ENCODE results near the gene CIDEC.
"Not testable (repeated sequence)": the region's sequence is repeated elsewhere in the genome, so short reads cannot be mapped to it uniquely, and the experiment has no call there.

The CIDEC gene

DNA sequence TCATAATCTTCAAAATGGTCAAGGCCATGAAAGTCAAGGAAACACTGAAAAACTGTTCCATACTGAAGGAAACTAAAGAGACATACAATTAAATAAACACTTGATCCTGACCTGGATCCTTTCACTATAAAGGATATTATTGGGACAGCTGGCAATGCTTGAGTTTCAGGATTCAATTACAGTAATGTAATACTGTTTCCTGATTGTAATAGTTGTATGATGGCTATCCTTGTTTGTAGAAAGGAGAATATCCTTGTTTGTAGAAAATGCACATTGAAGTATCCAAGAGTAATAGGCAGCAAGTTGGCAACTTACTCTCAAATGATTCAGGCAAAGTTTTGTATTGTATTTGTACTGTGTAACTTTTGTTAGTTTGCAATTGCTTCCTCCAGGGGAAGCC lies 4.6 kb downstream of the CIDEC start:
- DNase-seq (ENCODE audit: low read depth, low spot score): no peak
- Histone ChIP-seq H3K4me3 (no peak overlapping the region), H3K9me3 (ENCODE audit: low read depth, low read length) (no peaks in the 10 kb centered on the region), H3K9ac (ENCODE audit: insufficient read length) (no peak overlapping the region), H3K36me3 (ENCODE audit: insufficient read depth, low read length) (no peaks in the 10 kb centered on the region), H3K27ac (no peak overlapping the region)
- no peak for TF ChIP-seq POLR2AphosphoS5 (IDR thresholded peaks at IDR 0.05; ENCODE audit: borderline replicate concordance, low read depth, low read length)
- no peak for TF ChIP-seq FOXP2 (optimal IDR thresholded peaks at IDR 0.05; ENCODE audit: control extremely low read depth, extremely low read length, insufficient read depth)
- no peak for TF ChIP-seq EZH2 (IDR thresholded peaks at IDR 0.05)

DNA sequence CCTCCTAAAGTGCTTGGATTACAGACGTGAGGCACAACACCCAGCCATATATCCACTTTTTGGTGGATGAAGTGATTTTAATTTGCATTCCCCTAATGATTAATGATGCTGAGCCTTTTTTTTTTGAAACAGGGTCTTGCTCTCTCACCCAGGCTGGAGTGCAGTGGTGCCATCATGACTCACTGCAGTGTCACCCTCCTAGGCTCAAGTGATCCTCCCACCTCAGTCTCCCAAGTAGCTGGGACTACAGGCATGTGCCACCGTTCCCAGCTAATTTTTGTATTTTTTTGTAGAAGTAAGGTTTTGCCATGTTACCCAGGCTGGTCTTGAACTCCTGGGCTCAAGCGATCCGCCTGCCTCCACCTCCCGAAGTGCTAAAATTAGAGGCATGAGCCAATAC lies 8.0 kb downstream of the CIDEC start:
- H3K27ac ChIP-seq; H3K9ac ChIP-seq (ENCODE audit: insufficient read length); DNase-seq (ENCODE audit: low read depth, low spot score); H3K9me3 ChIP-seq (ENCODE audit: low read depth, low read length); H3K36me3 ChIP-seq (ENCODE audit: insufficient read depth, low read length); H3K4me3 ChIP-seq: not testable (repeated sequence)

- Histone ChIP-seq H3K4me3 (no peak overlapping the region), H3K9ac (ENCODE audit: insufficient read length) (no peak overlapping the region), H3K27ac (no peak overlapping the region; the same call in 1 of the 2 replicates), H3K9me3 (ENCODE audit: low read depth, low read length) (no peaks in the 10 kb centered on the region), H3K36me3 (ENCODE audit: insufficient read depth, low read length) (no peaks in the 10 kb centered on the region)
- TF ChIP-seq FOXP2 (optimal IDR thresholded peaks at IDR 0.05; ENCODE audit: control extremely low read depth, extremely low read length, insufficient read depth): no peak
- no peak for TF ChIP-seq POLR2AphosphoS5 (IDR thresholded peaks at IDR 0.05; ENCODE audit: borderline replicate concordance, low read depth, low read length)
- TF ChIP-seq EZH2 (IDR thresholded peaks at IDR 0.05): no peak
- DNase-seq (ENCODE audit: low read depth, low spot score): no peak
Observed at GRCh38 chr3:9870978-9871377, 9.1 kb downstream of the CIDEC start.

DNA sequence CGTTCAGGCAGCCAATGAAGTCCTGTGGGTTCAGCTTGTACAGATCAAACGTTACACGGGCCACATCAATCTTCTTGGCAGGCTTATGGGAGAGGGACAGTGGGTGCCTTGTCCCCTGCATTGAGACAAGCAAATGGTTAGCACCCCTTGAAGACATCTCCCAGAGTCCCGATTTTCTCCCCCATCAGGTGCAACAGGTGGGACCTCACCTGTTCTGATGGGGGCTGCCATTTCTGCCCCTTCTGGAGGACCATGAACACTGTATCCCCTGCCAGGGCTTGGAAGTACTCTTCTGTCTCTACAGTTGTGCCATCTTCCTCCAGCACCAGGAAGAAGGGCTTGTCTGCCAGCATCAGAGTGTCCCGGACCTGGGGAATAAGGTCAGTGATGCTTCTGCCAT lies 10.1 kb downstream of the CIDEC start:
- no peak for TF ChIP-seq FOXP2 (optimal IDR thresholded peaks at IDR 0.05; ENCODE audit: control extremely low read depth, extremely low read length, insufficient read depth)
- no peak for TF ChIP-seq POLR2AphosphoS5 (IDR thresholded peaks at IDR 0.05; ENCODE audit: borderline replicate concordance, low read depth, low read length)
- no peak for TF ChIP-seq EZH2 (IDR thresholded peaks at IDR 0.05)
- no peak for DNase-seq (ENCODE audit: low read depth, low spot score)
- H3K9ac ChIP-seq (ENCODE audit: insufficient read length): no peak overlapping the region

DNA sequence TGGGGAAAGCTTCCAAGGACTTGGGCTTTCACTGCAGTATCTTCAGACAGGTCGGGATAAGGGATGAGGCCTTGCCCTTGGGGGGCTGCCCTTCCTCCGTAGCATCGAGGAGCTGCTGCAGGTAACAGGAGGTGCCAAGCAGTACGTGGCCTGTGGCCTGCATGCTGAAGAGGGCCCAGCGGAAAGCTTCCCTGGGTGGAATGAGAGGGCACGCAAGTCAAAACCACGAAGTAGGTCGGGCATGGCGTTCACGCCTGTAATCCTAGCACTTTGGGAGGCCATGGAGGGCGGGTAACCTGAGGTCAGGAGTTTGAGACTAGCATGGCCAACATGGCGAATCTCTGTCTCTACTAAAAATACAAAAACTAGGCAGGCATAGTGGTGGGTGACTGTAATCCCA lies 12.9 kb downstream of the CIDEC start:
- Histone ChIP-seq H3K9me3 (ENCODE audit: low read depth, low read length) (no peaks in the 10 kb centered on the region), H3K9ac (ENCODE audit: insufficient read length) (no peak overlapping the region), H3K4me3 (no peak overlapping the region), H3K36me3 (ENCODE audit: insufficient read depth, low read length) (no peaks in the 10 kb centered on the region), H3K27ac (no peak overlapping the region)
- DNase-seq (ENCODE audit: low read depth, low spot score): no peak
- TF ChIP-seq EZH2 (IDR thresholded peaks at IDR 0.05) (no peak), POLR2AphosphoS5 (IDR thresholded peaks at IDR 0.05; ENCODE audit: borderline replicate concordance, low read depth, low read length) (no peak), FOXP2 (optimal IDR thresholded peaks at IDR 0.05; ENCODE audit: control extremely low read depth, extremely low read length, insufficient read depth) (no peak)

More for the DNA sequence above, 10.1 kb downstream of the CIDEC start:
- no peaks in the 10 kb centered on the region for H3K36me3 ChIP-seq (ENCODE audit: insufficient read depth, low read length)
- no peaks in the 10 kb centered on the region for H3K9me3 ChIP-seq (ENCODE audit: low read depth, low read length)
- no peak overlapping the region for H3K4me3 ChIP-seq
- no peak overlapping the region for H3K27ac ChIP-seq

- no peaks in the 10 kb centered on the region for H3K36me3 ChIP-seq (ENCODE audit: insufficient read depth, low read length)
- H3K4me3 ChIP-seq: no peak overlapping the region
- no peak for DNase-seq (ENCODE audit: low read depth, low spot score)
- H3K27ac ChIP-seq: no peak overlapping the region
- H3K9me3 ChIP-seq (ENCODE audit: low read depth, low read length): no peaks in the 10 kb centered on the region
- TF ChIP-seq EZH2 (IDR thresholded peaks at IDR 0.05) (no peak), FOXP2 (optimal IDR thresholded peaks at IDR 0.05; ENCODE audit: control extremely low read depth, extremely low read length, insufficient read depth) (no peak), POLR2AphosphoS5 (IDR thresholded peaks at IDR 0.05; ENCODE audit: borderline replicate concordance, low read depth, low read length) (no peak)
- H3K9ac ChIP-seq (ENCODE audit: insufficient read length): no peak overlapping the region
Observed at GRCh38 chr3:9866639-9867038, 13.4 kb downstream of the CIDEC start.

GRCh38 chr3:9865125-9865637 lies 14.9 kb downstream of the CIDEC start:
- H3K9me3 ChIP-seq (ENCODE audit: low read depth, low read length); DNase-seq (ENCODE audit: low read depth, low spot score): not testable (repeated sequence)

GRCh38 chr3:9864200-9864927 lies 15.7 kb downstream of the CIDEC start:
- Histone ChIP-seq H3K4me3 (no peak overlapping the region), H3K9me3 (ENCODE audit: low read depth, low read length) (no peaks in the 10 kb centered on the region), H3K9ac (ENCODE audit: insufficient read length) (no peak overlapping the region), H3K27ac (no peak overlapping the region), H3K36me3 (ENCODE audit: insufficient read depth, low read length) (no peaks in the 10 kb centered on the region)
- no peak for DNase-seq (ENCODE audit: low read depth, low spot score)
- no peak for TF ChIP-seq EZH2 (IDR thresholded peaks at IDR 0.05)
- TF ChIP-seq FOXP2 (optimal IDR thresholded peaks at IDR 0.05; ENCODE audit: control extremely low read depth, extremely low read length, insufficient read depth): no peak
- no peak for TF ChIP-seq POLR2AphosphoS5 (IDR thresholded peaks at IDR 0.05; ENCODE audit: borderline replicate concordance, low read depth, low read length)

More at GRCh38 chr3:9865125-9865637, 14.9 kb downstream of the CIDEC start:
- H3K36me3 ChIP-seq (ENCODE audit: insufficient read depth, low read length); H3K27ac ChIP-seq; H3K9ac ChIP-seq (ENCODE audit: insufficient read length); H3K4me3 ChIP-seq: not testable (repeated sequence)
